IPS-18c (cell line): Measurements from ENCODE around the gene MSI2.

ENCODE experiments used
- H3K4me3 ChIP-seq: 2 replicates; pipeline ENCODE4 v1.7.0; 2013; ENCODE audit warnings: low read depth, mild to moderate bottlenecking, low read length, moderate library complexity; ENCODE audit not compliant: insufficient read depth
- H3K9me3 ChIP-seq: one replicate; pipeline ENCODE4 v1.6.1; 2013; ENCODE audit warnings: mild to moderate bottlenecking, low read length, moderate library complexity; ENCODE audit not compliant: control insufficient read depth, insufficient read depth

Gene MSI2

DNA sequence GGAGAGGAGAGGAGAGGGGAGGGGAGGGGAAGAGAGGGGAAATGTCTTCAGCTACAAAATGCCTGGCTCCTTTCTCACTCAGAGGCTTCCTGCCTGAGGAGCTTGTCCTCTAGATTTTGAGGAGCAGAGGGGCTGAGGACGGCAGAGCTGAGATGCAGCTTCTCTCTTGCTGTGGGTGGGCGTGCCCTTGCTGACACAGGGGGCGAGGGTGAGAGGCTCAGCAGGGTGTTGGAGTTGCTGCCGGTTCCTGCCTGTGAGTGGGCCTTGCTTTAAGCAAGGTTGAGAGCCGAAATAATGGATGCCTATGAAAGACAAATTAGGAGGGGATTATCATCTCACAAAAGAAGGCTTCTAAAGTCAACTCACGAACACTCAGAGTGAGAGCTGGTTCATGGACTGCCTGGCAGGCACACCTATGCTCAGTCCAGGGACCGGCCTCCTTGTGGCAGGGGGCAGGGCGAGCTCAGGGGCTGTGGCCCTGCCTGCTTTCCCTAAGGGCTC, 215.6 kb downstream of the MSI2 start:
- H3K4me3 ChIP-seq = no peak overlapping the region

DNA sequence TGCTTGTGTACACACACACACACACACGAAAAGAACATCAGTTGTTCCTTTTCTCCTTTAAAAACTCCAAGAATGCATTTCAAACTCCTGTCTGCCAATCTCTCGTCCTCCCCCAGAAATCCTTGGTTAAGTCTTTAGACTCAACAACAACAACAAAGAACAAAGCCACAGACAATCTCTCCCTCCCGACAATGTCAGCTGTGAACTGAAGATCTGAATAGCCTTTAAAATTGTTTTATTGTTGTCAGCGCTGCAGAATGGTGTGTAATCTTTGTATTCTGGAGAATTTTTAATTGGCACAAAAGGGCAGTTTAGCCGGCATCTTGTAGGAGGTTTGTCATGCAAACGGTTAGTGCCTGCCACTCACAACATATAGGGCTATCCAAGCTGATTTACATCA, 219.5 kb downstream of the MSI2 start:
- no peaks in the 10 kb centered on the region for H3K9me3 ChIP-seq
- H3K4me3 ChIP-seq = no peak overlapping the region

More for the DNA sequence above, 215.6 kb downstream of the MSI2 start:
- H3K9me3 ChIP-seq = no peaks in the 10 kb centered on the region

DNA sequence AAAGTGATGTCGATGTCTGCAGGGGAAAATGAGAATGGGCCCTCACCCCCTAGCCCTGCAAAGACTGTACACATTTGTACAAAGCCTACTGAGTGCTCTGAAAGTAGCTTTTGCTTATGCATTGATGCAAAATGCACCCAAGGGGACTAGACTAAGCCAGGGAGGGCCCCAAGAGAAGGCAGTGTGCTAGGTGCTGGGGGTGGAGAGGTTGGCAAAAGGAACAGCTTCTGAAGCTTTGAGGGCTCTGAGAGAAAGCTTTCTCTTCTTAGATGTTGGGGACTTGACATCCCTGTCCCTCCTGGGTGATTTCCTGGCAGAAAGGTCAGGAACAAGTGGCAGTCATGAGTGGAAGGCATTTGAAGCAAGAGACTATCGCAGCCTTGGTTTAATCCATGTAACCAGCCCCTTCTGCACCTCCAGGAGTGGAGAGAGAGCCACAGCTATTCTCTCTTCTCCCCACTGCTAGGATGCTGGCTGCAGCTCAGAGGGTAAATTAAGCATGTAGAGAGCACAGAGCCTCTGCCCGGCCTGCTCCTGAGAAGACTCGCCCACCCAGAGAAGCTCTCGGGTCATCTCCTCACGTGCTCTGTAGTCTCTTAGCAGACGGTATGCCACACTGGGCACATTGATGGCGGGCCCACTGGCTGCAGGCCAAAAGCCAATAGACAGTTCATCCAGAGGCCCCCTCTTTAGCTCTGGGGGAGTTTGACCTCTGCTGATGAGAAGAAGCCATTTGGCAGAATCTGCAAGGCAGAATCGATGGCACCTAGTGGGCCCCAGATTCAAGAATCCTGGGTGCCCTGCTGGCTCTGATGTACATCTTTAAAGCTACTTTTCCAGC, 221.4 kb downstream of the MSI2 start:
- no peaks in the 10 kb centered on the region for H3K9me3 ChIP-seq

DNA sequence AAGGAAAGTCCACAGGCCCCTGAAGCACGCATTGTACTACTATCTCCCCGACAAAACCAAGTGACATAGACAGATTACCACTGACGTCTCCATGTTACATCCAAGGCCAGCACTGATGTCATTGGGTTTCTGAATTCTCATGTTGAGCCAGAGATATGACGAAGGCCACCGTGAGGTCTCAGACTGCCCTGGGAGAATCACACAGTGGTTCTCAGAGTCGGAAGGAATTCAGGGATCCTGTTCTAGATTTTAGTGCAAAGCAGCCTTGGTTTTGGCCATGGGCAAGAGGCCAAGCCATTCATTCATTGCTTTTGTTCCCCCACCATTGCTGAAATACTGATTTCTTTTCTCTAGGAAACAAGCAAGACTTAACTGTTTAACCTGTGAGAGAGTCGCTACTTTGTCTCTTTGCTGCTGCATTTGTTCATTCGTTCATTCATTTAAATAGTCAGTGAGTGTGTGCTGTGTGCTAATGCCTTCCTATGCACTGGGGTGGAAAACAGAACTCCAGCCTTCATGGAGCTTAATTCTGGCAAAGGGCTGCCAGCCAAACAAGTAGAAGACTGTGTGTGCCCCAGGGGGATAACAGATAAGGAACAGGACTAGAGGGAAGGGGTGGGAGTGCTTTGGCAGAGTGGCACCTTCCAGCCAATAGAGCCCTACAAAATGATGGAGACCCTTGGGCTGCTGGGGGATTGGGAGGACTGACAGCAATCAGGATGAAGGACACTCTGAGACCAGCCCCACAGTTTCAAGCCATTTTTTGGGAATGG, 222.3 kb downstream of the MSI2 start:
- Histone ChIP-seq H3K4me3 (no peak overlapping the region), H3K9me3 (no peaks in the 10 kb centered on the region)

More for the DNA sequence above, 221.4 kb downstream of the MSI2 start:
- H3K4me3 ChIP-seq = no peak overlapping the region

DNA sequence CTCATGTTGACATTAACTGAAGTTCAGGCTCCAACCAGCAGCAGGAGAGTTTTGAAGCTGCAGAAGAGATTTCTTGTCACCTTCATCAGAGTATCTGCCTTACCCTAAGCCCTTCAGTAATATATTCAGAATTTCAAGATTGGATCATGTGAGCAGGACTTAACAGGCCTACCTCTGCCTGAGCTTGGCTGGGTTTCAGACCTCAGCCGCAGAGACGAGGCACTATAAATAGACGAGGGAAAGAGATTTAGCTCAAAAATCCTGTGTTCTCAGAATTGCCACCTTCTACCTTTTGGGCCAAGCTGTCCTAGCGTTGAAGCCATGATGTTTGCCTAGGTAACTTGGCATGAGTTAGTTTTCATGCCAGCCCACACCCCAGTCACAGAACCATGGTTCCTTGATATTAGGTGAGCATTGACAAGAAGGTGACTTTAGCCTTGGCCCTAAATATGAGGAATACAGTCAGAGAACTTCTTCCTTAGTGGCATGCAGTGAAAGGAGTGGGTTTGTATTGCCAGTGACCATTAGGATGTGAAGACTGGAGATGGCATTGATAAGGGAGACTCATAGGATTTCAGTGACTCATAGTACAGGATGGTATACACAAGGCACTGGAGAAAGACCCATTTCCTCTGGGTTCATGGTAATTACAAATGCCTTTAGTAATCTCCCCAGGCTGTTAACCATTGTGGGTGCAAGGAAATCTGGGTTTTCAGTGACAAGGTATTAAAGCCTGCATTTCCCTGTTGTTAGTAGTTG, 224.3 kb downstream of the MSI2 start:
- no peaks in the 10 kb centered on the region for H3K9me3 ChIP-seq
- H3K4me3 ChIP-seq = no peak overlapping the region

DNA sequence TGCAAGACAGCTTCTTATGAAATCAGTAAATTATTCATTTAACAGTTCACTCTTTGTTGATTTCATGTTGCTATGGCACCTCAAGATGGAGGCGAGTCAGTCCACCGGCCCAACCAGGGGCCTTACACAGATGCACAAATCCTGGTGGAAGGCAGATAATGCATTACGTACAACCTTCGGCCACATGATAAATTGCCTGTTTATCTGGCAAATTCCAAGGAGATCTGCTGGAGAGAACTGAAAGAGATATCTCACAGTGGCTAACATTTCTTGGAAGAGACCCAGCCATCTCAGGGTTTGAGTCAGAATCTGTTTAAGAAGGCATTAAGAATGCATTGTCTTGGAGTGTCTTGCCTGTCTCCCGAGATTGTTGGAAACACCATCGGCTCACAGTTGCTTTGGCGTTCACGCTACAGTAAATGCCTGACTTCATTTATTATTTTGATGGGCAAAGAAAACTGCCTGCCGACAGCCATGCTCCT, 225.6 kb downstream of the MSI2 start:
- Histone ChIP-seq H3K4me3 (no peak overlapping the region), H3K9me3 (no peaks in the 10 kb centered on the region)

DNA sequence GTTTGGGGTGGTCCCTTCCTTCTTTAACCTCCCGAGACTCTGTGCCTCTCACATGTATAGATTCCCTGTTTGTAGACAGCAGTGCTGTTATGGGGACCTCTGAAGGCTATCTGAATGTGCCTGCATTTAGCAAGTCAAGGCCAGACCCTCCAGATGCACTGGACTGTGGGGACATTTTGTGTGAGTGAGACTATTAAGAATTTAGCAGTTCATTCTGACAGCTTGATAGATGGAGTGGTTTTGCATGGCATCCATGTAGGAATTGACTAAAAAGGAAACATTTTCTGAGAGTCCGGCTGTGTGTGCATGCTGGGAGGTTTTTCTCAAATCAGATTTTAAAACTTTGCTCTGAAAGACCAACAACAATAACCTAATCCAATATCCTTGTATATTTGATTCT, 226.3 kb downstream of the MSI2 start:
- Histone ChIP-seq H3K4me3 (no peak overlapping the region), H3K9me3 (no peaks in the 10 kb centered on the region)

DNA sequence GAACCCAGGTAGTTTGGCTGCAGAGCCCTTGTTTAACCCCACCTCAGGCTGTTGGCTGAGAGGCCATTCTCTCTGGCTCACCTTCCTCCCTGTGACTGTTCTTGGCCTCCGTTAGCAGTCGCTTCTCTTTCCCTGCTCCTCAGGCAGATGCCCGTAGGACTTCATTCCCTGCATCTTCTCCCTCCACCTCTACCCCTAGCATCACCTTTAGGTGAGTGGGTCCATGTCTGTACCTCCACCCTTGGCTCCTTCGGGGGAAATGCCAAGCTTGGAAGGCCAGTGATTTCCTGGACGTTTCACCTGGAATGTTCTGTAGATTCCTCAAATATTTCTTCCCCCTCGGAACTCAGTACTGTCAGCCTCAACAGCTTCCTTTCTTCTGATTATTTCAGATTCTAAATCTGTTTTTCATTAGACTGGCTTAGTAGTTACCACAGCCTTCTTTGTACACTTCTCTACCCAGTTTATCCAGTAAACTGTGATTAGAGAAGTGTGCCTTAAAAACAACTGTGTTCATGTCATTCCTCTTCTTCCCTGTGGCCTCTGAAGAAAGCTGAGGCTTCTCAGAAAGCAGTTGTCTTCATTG, 227.9 kb downstream of the MSI2 start:
- no peaks in the 10 kb centered on the region for H3K9me3 ChIP-seq
- H3K4me3 ChIP-seq = no peak overlapping the region

DNA sequence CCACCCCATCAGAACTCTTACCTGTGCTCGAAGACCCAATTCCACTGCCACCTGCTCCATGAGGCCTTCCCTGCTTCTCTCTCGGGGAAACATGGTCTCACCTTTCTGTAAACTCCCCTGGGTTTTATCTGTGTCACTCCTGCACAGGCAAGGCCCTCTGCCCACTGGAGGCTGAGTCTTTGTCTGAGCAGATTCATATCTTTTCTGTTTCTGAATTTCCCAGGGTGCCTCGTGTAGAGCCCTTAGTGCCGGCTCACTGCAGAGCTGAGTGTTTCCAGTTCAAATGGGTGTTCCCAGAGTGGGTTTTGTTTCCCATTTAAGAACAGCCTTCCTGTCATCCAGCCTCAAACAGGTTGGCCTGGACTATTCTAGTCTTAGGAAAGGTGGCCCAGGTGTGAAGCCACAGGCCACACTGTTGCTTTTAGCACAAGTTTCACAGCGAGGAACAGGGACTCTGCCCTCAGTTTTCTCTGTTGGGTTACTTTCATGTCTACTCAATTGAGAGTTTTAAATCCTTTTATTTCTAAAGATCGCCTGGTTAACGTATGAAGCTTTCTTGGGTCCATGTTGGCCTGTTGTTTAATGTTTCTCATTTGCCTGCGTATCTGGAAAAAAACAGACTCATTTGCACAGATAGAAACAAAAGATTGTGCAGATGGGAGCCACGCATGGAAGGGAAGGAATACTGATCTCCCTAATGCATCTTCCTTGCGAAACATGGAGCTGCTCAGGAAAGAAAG, 228.7 kb downstream of the MSI2 start:
- Histone ChIP-seq H3K4me3 (no peak overlapping the region), H3K9me3 (no peaks in the 10 kb centered on the region)

DNA sequence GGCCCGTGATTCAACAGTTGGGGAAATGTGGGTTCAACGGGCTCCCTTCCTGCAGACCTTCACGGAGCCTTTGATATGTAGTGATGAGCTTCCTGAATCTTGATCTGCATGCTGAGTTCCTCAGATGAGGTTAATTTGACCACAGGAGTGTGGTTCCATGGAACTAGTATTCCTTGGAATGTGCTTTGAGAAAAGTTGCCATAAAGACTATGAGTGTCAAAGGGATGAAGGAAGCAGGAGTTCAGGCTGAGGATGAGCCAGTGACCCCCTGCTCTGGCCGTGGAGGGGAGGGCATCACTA, 229.2 kb downstream of the MSI2 start:
- Histone ChIP-seq H3K4me3 (no peak overlapping the region), H3K9me3 (no peaks in the 10 kb centered on the region)

DNA sequence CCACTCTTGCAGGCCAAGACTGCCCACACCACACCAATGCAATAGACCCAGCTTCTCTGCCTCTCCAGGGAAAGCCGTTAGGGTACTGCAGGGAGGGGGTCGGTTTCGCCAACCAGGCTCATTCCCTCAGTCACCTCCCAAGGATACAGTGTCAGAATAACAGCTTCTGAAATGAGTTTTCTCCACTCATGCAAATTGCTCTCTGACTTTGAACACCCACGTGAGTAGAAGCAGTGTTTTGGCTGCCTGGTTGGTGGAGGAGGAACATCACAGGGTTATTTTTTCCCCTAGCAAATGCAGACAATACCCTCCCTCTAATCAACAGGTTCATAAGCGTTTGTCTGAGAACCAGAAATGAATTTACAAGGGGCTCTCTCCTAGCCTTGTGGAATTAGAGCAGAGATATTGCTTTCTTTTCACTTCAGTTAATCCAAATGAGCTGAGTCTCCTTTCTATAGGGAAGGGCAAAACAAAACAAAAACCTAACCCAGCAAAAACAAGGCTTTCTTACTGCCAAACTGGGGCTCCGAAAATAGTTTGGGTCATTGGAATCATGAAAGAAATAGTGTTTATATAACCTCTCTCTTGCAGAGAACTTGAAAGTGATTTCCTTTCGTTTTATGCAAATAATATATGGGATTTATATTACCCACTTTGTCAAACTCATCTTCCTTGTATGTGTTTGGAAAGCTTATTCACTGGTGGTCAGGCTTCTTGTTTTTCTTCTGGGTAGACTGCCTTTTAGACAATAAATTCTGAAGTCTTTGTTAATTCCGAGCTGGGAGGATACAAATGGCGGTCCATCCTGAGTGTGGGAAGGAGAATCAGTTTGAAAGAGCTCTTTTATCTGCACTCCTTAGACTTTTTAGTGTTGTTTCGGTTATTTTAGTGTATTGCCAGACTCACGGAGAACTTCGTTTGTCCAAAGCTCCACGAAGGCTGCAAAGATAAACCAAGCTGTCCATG, 229.9 kb downstream of the MSI2 start:
- H3K4me3 ChIP-seq = no peak overlapping the region
- no peaks in the 10 kb centered on the region for H3K9me3 ChIP-seq

DNA sequence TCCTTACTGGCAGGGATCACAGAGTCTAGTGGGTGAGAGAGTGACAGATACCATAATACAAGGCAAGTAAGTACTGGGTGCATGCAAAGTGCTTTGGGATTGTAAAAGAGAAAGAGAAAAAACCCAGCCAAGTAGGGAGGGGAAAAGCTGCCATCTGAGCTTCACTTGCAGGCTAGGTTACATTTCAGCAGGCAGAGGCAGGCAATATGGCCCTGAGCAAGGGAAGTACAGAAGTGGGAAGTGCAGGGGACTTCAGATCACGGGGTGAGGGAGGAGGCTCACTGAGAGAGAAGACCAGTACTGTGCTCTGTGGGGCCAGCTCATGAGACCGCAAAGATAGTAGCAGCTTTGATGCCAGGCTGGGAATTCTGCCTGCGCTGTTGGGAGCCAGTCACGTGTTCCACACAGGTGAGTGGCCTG, 230.6 kb downstream of the MSI2 start:
- Histone ChIP-seq H3K9me3 (no peaks in the 10 kb centered on the region), H3K4me3 (no peak overlapping the region)

DNA sequence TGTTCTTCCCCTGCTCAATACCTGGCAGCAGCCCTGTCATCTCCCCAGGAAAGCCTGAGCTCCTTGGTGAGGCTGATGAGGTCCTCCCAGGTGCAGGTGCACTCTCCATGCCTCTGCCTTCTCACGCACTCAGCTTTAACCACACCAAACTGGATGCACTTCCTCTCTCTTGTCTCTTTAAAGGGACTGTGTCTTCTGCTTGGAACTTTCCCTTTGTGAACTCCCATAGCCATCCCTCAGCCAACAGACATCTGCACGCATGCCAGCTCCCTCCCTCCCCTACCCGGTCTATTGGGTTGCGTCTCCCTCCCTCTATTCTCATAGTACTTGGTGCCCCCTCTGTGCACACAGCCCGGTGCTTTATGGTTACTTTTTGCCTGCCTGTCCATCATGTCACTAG, 231.2 kb downstream of the MSI2 start:
- Histone ChIP-seq H3K4me3 (no peak overlapping the region), H3K9me3 (no peaks in the 10 kb centered on the region)

DNA sequence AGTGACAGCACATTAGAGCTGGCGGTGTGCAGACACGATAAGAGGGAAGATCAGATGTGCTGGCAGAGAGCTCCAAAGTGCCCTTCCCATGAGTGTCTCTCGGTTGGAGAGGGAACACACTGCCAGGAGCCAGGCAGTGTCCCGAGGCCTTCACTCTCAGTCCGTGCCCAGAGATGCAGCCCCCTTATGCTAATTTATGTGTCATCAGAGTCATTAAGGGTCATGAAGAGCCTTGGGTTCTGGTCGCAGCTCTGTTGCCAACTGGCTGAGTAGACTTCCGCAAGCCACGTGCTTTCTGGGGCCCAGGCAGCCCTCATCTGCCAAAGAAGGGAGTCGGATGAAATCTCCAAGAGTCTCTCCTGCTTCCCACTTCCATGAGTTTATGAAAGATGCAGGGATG, 232.5 kb downstream of the MSI2 start:
- H3K9me3 ChIP-seq = no peaks in the 10 kb centered on the region
- no peak overlapping the region for H3K4me3 ChIP-seq

DNA sequence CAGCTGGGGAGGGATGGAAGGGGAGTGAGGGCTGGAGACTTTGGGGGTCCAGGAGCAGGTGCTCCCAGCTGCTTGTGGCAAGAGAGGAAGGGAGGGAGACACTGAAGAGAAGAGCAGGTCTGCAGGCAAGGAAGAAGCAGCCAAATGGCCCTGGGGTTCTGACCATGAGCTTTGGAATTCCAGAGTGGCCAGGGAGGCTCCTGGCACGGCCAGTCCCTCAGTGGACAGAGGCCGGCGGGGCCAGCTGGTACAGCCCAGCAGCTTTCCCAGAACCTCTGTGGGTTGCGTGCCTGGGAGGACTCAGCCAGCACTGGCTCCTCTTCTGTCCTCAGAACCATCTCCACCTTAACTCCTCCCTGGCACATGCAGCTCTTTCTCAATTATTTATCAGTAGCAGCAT, 233.0 kb downstream of the MSI2 start:
- H3K4me3 ChIP-seq = no peak overlapping the region
- H3K9me3 ChIP-seq = no peaks in the 10 kb centered on the region
